Tibial artery (tissue), 4 donors: ENCODE measurements around the gene PAIP2.

Experiments used
- DNase-seq, 2 donors: peaks; one replicate each; pipeline ENCODE4 v3.0.0-alpha.2; 2019
- H3K27ac ChIP-seq, 2 donors: fragments of 200-600 bp; sonication (generic) in 1 of 2; 1 replicate in 1 of 2; 2 replicates in 1 of 2; pipeline ENCODE4 v1.5.1; 2018 to 2019; ENCODE audit warnings: mild to moderate bottlenecking in 1 of 2
- H3K27me3 ChIP-seq, 2 donors: fragments of 200-600 bp; sonication (generic) in 1 of 2; one replicate each; pipeline versions ENCODE4 v1.5.1 to v1.6.0; 2016 to 2019
- H3K36me3 ChIP-seq, 3 donors: fragments of 200-600 bp; sonication (generic) in 2 of 3; one replicate each; pipeline ENCODE4 v1.5.1; 2016 to 2019; ENCODE audit warnings: mild to moderate bottlenecking in 2 of 3
- H3K4me1 ChIP-seq, 4 donors: fragments of 200-600 bp; sonication (generic) in 2 of 4; 1 replicate in 3 of 4; 2 replicates in 1 of 4; pipeline ENCODE4 v1.5.1; 2016 to 2019
- H3K4me3 ChIP-seq, 2 donors: fragments of 200-600 bp; sonication (generic) in 1 of 2; 1 replicate in 1 of 2; 2 replicates in 1 of 2; pipeline ENCODE4 v1.5.1; 2018 to 2019; ENCODE audit warnings: mild to moderate bottlenecking in 2 of 2
- H3K9me3 ChIP-seq, 3 donors: fragments of 200-600 bp; sonication (generic) in 1 of 3; one replicate each; pipeline ENCODE4 v1.5.1; 2016 to 2019
- intact Hi-C: fragments of 100-400 bp; cut with DNase I; formaldehyde crosslinking; loops from one replicate; pipeline ENCODE4 v1.15.0; 2023; ENCODE audit warnings: low total_unique reads
- TF ChIP-seq, protein P1 (sequence below), 2 experiments: fragments of 200-600 bp in 1 of 2; fragments of 450-650 bp in 1 of 2; IDR thresholded peaks; one replicate each; pipeline ENCODE4 v1.5.1; 2017 to 2019; ENCODE audit warnings: antibody characterized with exemption in 2 of 2, mild to moderate bottlenecking in 1 of 2, moderate library complexity in 1 of 2

The PAIP2 gene

DNA sequence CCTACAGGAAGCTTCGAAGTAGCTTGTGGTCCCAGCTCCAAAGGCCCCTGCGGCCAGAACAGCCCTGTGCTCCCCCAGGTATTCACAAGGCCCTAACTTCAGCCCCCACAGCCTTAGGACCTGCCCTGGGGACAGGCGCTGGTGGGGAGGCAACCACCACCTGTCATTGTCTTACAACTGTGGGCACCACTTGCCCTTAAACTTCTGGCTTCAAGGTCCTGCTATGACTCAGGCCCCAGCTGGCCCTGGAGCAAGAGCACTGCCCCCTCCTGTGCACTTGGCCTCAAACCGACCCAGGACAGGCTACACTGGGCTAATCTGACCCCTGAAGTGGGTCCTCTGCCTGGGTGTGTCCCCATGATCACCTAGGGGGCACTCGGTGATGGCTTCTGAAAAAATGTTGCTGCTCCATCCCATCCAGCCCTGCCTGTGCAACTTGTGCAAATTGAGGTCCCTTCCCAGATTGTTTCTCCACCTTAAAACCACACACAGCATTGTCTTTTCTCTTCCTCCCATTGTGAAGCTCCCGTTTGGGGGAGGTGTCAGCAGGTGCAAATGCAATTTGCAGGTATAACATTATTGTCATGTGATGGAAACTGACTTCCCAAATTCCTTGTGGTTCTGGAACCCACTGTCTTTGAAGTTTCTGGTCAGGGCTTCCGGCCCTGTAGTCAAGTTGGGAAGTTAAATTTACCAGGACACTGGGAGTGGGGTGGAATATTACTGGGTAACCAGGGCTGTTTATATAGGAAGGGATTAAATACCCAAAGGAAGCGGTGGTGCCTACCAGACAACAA, 54.4 kb downstream of the PAIP2 start:
- no peaks in the 10 kb centered on the region for H3K36me3 ChIP-seq
- H3K4me1 ChIP-seq: peaks cover 0 to 39% (median 17%) of the 10 kb centered on the region in 4 donors
- no peak overlapping the region for H3K27ac ChIP-seq
- TF ChIP-seq, protein P1, sequence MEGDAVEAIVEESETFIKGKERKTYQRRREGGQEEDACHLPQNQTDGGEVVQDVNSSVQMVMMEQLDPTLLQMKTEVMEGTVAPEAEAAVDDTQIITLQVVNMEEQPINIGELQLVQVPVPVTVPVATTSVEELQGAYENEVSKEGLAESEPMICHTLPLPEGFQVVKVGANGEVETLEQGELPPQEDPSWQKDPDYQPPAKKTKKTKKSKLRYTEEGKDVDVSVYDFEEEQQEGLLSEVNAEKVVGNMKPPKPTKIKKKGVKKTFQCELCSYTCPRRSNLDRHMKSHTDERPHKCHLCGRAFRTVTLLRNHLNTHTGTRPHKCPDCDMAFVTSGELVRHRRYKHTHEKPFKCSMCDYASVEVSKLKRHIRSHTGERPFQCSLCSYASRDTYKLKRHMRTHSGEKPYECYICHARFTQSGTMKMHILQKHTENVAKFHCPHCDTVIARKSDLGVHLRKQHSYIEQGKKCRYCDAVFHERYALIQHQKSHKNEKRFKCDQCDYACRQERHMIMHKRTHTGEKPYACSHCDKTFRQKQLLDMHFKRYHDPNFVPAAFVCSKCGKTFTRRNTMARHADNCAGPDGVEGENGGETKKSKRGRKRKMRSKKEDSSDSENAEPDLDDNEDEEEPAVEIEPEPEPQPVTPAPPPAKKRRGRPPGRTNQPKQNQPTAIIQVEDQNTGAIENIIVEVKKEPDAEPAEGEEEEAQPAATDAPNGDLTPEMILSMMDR (IDR thresholded peaks at IDR 0.05): no peak
- H3K27me3 ChIP-seq: peaks cover 0 to 33% of the 10 kb centered on the region in 2 donors
- DNase-seq: no peak
- intact Hi-C loops: no loop called here
- no peaks in the 10 kb centered on the region for H3K9me3 ChIP-seq
- H3K4me3 ChIP-seq: no peak overlapping the region

- peaks cover 0 to 36% (median 17%) of the 10 kb centered on the region in 4 donors for H3K4me1 ChIP-seq
- intact Hi-C loops: no loop called here
- no peaks in the 10 kb centered on the region for H3K9me3 ChIP-seq
- DNase-seq: no peak
- no peak overlapping the region for H3K27ac ChIP-seq
- TF ChIP-seq, protein P1 (IDR thresholded peaks at IDR 0.05): no peak
- no peak overlapping the region for H3K4me3 ChIP-seq
- H3K36me3 ChIP-seq: no peaks in the 10 kb centered on the region
- H3K27me3 ChIP-seq: peaks cover 0 to 33% of the 10 kb centered on the region in 2 donors
Measured at GRCh38 chr5:139396691-139397090, 55.0 kb downstream of the PAIP2 start.

GRCh38 chr5:139397921-139398320, 56.3 kb downstream of the PAIP2 start:
- DNase-seq: no peak
- H3K4me3 ChIP-seq: no peak overlapping the region
- TF ChIP-seq, protein P1 (IDR thresholded peaks at IDR 0.05): no peak
- H3K36me3 ChIP-seq: no peaks in the 10 kb centered on the region
- peaks cover 0 to 28% (median 14%) of the 10 kb centered on the region in 4 donors for H3K4me1 ChIP-seq
- peaks cover 0 to 23% of the 10 kb centered on the region in 2 donors for H3K27me3 ChIP-seq
- no peak overlapping the region for H3K27ac ChIP-seq
- no peaks in the 10 kb centered on the region for H3K9me3 ChIP-seq
- intact Hi-C loops: no loop called here

DNA sequence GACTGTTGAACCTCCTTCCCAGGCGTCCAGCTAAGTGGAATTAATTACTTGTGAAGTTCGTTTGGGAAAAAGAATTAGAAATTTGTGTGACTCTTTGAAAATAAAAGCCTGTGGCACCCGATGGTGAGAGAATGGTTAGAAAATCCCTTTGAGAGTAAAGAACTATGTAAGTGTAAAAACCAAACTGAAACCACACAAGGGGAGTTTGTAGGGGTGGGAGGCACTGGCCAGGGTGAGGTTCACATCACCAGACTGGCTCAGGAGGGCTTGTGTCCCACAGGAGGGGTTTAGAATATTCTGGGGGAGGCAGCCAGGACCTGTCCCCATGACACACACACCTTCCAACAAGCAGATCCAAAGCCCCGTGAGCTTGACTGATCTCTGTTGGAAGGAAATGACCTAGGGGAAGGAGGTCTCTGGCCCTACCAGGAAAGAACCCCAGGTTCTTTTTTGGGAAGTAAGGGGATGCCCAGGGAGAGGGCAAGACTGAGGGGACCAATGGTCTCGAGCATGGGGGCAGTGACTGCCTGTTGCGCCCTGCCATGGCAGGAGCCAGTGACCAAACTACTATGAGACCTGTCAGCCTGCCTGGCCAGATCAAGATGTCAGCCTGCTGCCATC, 58.0 kb downstream of the PAIP2 start:
- intact Hi-C loops: no loop called here

DNA sequence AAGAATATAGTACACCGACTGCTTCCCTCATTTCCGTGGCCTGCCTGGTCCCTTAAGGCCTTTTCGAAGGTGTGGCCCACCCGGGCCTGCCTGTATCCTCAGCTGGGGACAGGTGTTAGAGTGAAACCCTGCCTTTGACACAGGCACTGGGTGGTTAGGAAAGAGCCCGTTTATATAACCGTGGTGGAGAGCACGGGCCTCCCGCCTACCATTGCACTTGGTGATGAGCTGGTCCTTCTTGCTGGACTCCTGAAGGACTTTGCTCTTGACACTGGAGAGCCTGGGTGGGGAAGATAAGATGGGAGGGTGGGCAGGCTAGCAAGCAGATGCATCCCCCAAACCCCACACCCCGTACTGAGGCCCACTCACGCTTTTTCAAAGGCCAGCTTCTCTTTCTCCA, 59.9 kb downstream of the PAIP2 start:
- Histone ChIP-seq H3K4me3 (no peak overlapping the region), H3K9me3 (no peaks in the 10 kb centered on the region), H3K4me1 (peaks cover 0 to 20% (median 10%) of the 10 kb centered on the region in 4 donors), H3K36me3 (no peaks in the 10 kb centered on the region), H3K27ac (no peak overlapping the region), H3K27me3 (no peaks in the 10 kb centered on the region)
- TF ChIP-seq, protein P1 (IDR thresholded peaks at IDR 0.05): no peak
- no peak for DNase-seq
- intact Hi-C loops: no loop called here

More for the DNA sequence above, 58.0 kb downstream of the PAIP2 start:
- peaks cover 0 to 8% of the 10 kb centered on the region in 2 donors for H3K27me3 ChIP-seq
- H3K36me3 ChIP-seq: no peaks in the 10 kb centered on the region
- peaks cover 0 to 23% (median 13%) of the 10 kb centered on the region in 4 donors for H3K4me1 ChIP-seq
- TF ChIP-seq, protein P1 (IDR thresholded peaks at IDR 0.05): no peak
- H3K4me3 ChIP-seq: no peak overlapping the region
- no peak for DNase-seq
- H3K9me3 ChIP-seq: no peaks in the 10 kb centered on the region
- H3K27ac ChIP-seq: no peak overlapping the region
